Ectodermal cell (in vitro differentiated cells): ENCODE results near the gene HIPK2.
A peak's percentile ranks its signal among the peaks of the same experiment; 100 is the strongest.

ENCODE experiments used
- H3K27ac ChIP-seq: 2 replicates; pipeline ENCODE4 v1.7.0; 2013; ENCODE audit warnings: mild to moderate bottlenecking, low read depth, low read length; ENCODE audit not compliant: insufficient read depth, poor library complexity, severe bottlenecking
- H3K27me3 ChIP-seq: 2 replicates; pipeline ENCODE4 v1.7.0; 2013; ENCODE audit warnings: mild to moderate bottlenecking, low read length; ENCODE audit not compliant: insufficient read depth, control insufficient read depth, poor library complexity, severe bottlenecking
- H3K36me3 ChIP-seq: one replicate; pipeline ENCODE4 v1.7.0; 2013; ENCODE audit warnings: low read length; ENCODE audit not compliant: control insufficient read depth, insufficient read depth
- H3K4me1 ChIP-seq: one replicate; pipeline ENCODE4 v1.7.0; 2013; ENCODE audit warnings: low read length; ENCODE audit not compliant: control insufficient read depth, insufficient read depth
- H3K4me3 ChIP-seq: 2 replicates; pipeline ENCODE4 v1.7.0; 2013; ENCODE audit warnings: low read depth, low read length, control low read depth; ENCODE audit not compliant: insufficient read depth
- H3K9me3 ChIP-seq: 2 replicates; pipeline ENCODE4 v1.7.0; 2013; ENCODE audit warnings: mild to moderate bottlenecking, low read length, moderate library complexity; ENCODE audit not compliant: control insufficient read depth
- WGBS, 2 experiments: methylation state at CpG; one replicate each; pipeline ENCODE4 v1.1.7; 2013; ENCODE audit warnings: missing lambda C conversion rate in 2 of 2; 5-methylcytosine and 5-hydroxymethylcytosine counted together

HIPK2 gene

DNA sequence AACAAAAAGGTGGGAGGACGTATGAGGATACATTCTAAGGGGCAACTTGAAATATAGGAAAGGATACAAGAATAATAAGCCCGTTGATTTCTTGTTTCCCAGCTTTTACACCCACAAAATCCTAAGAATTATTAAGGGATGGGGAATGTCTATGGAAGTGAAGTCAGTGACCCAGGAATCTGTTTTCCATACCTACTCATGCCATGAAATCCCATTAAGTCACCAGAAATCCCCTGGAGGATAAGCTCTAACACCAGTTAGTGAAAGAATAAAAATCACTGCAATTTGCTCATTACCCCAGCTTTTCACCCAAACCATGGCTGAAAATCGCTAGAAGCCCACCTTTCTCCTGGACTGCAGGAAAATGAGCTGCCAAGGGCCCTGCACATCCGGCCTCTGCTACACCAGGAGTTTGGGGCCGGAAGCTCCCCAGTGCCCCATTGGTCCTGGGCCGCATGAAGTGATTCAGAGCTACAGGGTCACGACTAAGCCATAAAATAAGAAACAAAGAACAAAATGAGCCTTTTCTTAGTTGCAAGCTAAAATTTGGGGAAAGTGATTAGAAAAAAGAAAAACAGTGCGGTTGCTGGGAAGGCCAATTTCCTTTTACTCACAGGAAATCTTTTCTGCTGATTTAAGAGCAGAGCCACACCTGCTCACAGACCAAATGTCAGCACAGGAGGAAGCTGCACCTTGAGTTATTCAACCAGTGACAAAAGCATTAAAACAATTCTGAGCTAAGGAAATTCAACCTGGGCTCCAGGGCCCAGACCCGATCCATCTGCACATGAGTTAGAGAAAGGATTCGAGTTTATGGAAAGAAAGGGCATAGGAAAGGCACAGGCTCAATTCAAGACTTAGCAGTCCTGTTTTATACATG is 40.3 kb downstream of the HIPK2 start:
- Histone ChIP-seq H3K9me3 (no peaks in the 10 kb centered on the region), H3K4me1 (peaks cover 11% of the 10 kb centered on the region), H3K4me3 (no peak overlapping the region), H3K36me3 (no peaks in the 10 kb centered on the region), H3K27me3 (no peaks in the 10 kb centered on the region), H3K27ac (peak overlapping the region; percentile 45)
- 92 to 93% methylated on average over 9 to 10 of the region's 10 CpGs for WGBS, 2 experiments

GRCh38 chr7:139735912-139736595 is 41.7 kb downstream of the HIPK2 start:
- 94% methylated on average over 9 of the region's 9 CpGs for WGBS, 2 experiments
- no peaks in the 10 kb centered on the region for H3K36me3 ChIP-seq
- H3K27ac ChIP-seq = no peak overlapping the region
- peaks cover 24% of the 10 kb centered on the region for H3K4me1 ChIP-seq
- no peak overlapping the region for H3K4me3 ChIP-seq
- H3K9me3 ChIP-seq = no peaks in the 10 kb centered on the region
- no peaks in the 10 kb centered on the region for H3K27me3 ChIP-seq

- 95 to 96% methylated on average over 7 of the region's 7 CpGs for WGBS, 2 experiments
- H3K9me3 ChIP-seq = no peaks in the 10 kb centered on the region
- no peak overlapping the region for H3K4me3 ChIP-seq
- no peaks in the 10 kb centered on the region for H3K36me3 ChIP-seq
- no peak overlapping the region for H3K27ac ChIP-seq
- H3K27me3 ChIP-seq = no peaks in the 10 kb centered on the region
- H3K4me1 ChIP-seq = peaks cover 26% of the 10 kb centered on the region
These were observed 42.3 kb downstream of the HIPK2 start for GRCh38 chr7:139735466-139735865.

GRCh38 chr7:139734395-139734794 is 43.4 kb downstream of the HIPK2 start:
- WGBS, 2 experiments = 97 to 100% methylated on average over 2 of the region's 2 CpGs
- Histone ChIP-seq H3K4me1 (peaks cover 26% of the 10 kb centered on the region), H3K27me3 (no peaks in the 10 kb centered on the region), H3K27ac (no peak overlapping the region), H3K36me3 (no peaks in the 10 kb centered on the region), H3K9me3 (no peaks in the 10 kb centered on the region), H3K4me3 (no peak overlapping the region)

DNA sequence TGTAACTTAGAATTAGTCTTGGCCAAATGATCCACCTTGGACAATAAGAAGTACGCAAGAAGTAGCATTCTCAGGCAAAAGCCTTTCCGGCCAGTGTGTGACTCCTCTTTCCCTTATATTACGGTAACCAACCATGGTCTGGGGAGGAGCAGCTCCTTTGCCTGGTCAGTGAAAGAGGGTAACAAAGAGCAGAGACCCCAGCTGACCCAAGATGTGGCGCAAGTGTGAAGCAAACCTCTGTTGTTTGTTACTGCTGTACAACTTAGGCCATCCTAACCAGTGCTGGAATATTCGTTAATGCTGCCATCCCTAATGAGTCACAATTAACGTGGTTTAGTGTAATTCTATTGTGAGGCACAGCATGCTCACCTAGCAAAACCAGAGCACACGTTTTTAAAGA is 44.0 kb downstream of the HIPK2 start:
- Histone ChIP-seq H3K9me3 (no peaks in the 10 kb centered on the region), H3K27ac (no peak overlapping the region), H3K4me1 (peaks cover 26% of the 10 kb centered on the region), H3K27me3 (no peaks in the 10 kb centered on the region), H3K36me3 (no peaks in the 10 kb centered on the region), H3K4me3 (no peak overlapping the region)
- 91 to 92% methylated on average over 7 of the region's 7 CpGs for WGBS, 2 experiments

- no peaks in the 10 kb centered on the region for H3K36me3 ChIP-seq
- no peaks in the 10 kb centered on the region for H3K27me3 ChIP-seq
- WGBS, 2 experiments = 93 to 100% methylated on average over 2 of the region's 2 CpGs
- H3K4me1 ChIP-seq = peaks cover 23% of the 10 kb centered on the region
- no peak overlapping the region for H3K27ac ChIP-seq
- no peak overlapping the region for H3K4me3 ChIP-seq
- H3K9me3 ChIP-seq = no peaks in the 10 kb centered on the region
These were observed 45.2 kb downstream of the HIPK2 start for GRCh38 chr7:139732471-139733167.

GRCh38 chr7:139731802-139732470 is 45.9 kb downstream of the HIPK2 start:
- Histone ChIP-seq H3K4me1 (peaks cover 16% of the 10 kb centered on the region), H3K9me3 (no peaks in the 10 kb centered on the region), H3K27me3 (no peaks in the 10 kb centered on the region), H3K4me3 (no peak overlapping the region), H3K27ac (no peak overlapping the region), H3K36me3 (no peaks in the 10 kb centered on the region)
- WGBS, 2 experiments = 91 to 93% methylated on average over 9 of the region's 9 CpGs

DNA sequence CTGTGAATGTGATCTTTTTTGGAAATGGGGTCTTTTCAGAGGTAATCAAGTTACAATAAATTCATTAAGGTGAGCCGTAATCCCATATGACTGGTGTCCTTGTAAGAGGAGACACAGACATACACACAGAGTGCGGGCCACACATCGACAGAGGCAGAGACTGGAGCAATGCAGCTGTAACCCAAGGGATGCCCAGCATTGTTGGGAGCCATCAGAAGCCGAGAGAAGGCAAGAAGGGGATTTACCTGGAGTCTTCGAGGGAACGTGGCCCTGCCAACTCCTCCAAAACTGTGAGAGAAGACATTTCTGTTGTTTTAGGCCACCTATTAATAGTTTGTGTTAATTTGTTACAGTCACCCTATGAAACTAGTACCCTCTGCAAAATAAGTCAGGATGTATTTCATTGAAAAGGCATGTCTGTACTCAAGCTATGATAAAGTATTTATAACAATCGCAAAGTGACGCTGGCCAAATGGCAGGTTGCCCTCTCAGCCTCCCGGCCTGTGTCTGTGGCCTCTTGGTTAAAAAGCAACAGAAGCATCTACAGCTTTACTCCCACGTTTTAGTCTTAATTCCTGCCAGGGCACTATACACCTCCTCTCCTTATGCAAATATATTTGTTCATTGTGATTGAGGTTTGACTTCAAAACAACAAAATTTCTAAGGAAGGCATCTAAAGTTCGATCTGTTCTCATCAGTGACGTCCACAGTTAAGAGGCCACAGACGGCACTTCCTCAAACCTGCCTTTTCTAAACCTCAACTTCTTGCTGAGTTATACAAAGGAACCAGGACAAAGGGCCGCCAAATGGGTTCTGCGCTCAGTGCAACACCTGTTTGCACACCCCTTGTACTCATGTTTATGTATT is 46.8 kb downstream of the HIPK2 start:
- H3K4me3 ChIP-seq = no peak overlapping the region
- H3K36me3 ChIP-seq = no peaks in the 10 kb centered on the region
- H3K4me1 ChIP-seq = peaks cover 15% of the 10 kb centered on the region
- no peaks in the 10 kb centered on the region for H3K27me3 ChIP-seq
- 85 to 89% methylated on average over 15 of the region's 15 CpGs for WGBS, 2 experiments
- no peak overlapping the region for H3K27ac ChIP-seq
- no peaks in the 10 kb centered on the region for H3K9me3 ChIP-seq

GRCh38 chr7:139728203-139728602 is 49.6 kb downstream of the HIPK2 start:
- no peaks in the 10 kb centered on the region for H3K36me3 ChIP-seq
- no peak overlapping the region for H3K27ac ChIP-seq
- H3K4me1 ChIP-seq = peaks cover 15% of the 10 kb centered on the region
- H3K9me3 ChIP-seq = no peaks in the 10 kb centered on the region
- H3K4me3 ChIP-seq = no peak overlapping the region
- H3K27me3 ChIP-seq = no peaks in the 10 kb centered on the region
- 90 to 94% methylated on average over 1 of the region's 1 CpG for WGBS, 2 experiments
